Effector memory CD4-positive, alpha-beta T cell (primary cell): ENCODE data around the gene PITX1.

Source experiments
- DNase-seq, 3 donors: peaks; one replicate each; pipeline ENCODE4 v3.0.0-alpha.2; 2020
- H3K27ac ChIP-seq: 2 replicates; pipeline ENCODE4 v1.7.0; 2013; ENCODE audit warnings: mild to moderate bottlenecking, low read length, moderate library complexity; ENCODE audit not compliant: insufficient read depth, poor library complexity, severe bottlenecking
- H3K27me3 ChIP-seq: replicated peaks from 2 replicates; pipeline ENCODE4 v1.7.0; 2013; ENCODE audit warnings: mild to moderate bottlenecking, low read length; ENCODE audit not compliant: insufficient read depth, control insufficient read depth, poor library complexity, severe bottlenecking
- H3K36me3 ChIP-seq: 2 replicates; pipeline ENCODE4 v1.7.0; 2013; ENCODE audit warnings: mild to moderate bottlenecking, low read length, moderate library complexity; ENCODE audit not compliant: control insufficient read depth, insufficient read depth
- H3K4me1 ChIP-seq: 2 replicates; pipeline ENCODE4 v1.7.0; 2013; ENCODE audit warnings: low read length, mild to moderate bottlenecking; ENCODE audit not compliant: control insufficient read depth, insufficient read depth, poor library complexity, severe bottlenecking
- H3K4me3 ChIP-seq: 2 replicates; pipeline ENCODE4 v1.7.0; 2013; ENCODE audit warnings: low read length, low read depth, mild to moderate bottlenecking; ENCODE audit not compliant: insufficient read depth, poor library complexity, severe bottlenecking
- H3K9me3 ChIP-seq: 2 replicates; pipeline ENCODE4 v1.7.0; 2013; ENCODE audit warnings: mild to moderate bottlenecking, low read length, moderate library complexity; ENCODE audit not compliant: control insufficient read depth

Gene PITX1

DNA sequence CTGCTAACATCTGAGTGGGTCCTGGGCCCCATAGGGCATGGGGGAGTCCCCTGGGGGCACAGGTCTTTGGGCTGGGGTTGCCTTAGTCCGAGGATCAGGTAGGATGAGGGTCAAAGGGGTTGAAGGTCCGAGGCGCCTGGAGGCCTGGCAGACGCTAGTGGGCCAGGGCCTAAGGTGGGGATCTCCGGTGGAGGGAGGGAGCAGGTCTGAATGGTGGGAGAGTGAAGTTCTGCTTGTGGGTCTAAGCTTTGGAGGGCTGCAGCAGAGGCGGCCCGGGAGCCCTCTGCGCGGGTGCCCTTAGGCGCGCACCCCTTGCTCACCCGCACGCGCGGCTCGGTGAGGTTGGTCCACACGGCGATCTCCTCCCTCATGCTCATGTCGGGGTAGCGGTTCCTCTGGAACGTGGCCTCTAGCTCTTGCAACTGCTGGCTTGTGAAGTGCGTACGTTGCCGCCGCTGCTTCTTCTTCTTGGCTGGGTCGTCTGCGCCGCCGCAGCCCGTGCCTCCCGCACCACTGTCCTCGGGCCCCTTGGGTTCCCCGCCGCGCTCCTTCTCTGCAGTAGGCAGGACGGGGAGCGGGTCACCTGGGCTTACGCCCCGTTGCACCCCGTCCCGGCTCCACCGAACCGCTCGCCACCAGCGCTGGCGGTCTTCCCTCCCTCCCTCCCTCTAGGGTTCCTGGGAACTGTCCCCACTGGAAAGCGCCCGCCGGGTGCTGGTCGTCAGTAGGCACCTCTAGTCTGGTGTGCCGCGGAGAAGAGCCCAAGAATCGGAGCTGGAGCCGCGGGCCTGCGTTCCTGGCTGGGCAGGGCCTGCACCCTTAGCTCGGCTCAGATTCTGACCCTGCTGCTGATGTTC is 2.8 kb downstream of the PITX1 start:
- H3K36me3 ChIP-seq, result no peaks in the 10 kb centered on the region
- no peak overlapping the region for H3K4me3 ChIP-seq
- no peak for DNase-seq
- H3K27ac ChIP-seq, result no peak overlapping the region
- H3K27me3 ChIP-seq, result peaks cover 56% of the 10 kb centered on the region
- H3K4me1 ChIP-seq, result peaks cover 17% of the 10 kb centered on the region
- no peaks in the 10 kb centered on the region for H3K9me3 ChIP-seq

DNA sequence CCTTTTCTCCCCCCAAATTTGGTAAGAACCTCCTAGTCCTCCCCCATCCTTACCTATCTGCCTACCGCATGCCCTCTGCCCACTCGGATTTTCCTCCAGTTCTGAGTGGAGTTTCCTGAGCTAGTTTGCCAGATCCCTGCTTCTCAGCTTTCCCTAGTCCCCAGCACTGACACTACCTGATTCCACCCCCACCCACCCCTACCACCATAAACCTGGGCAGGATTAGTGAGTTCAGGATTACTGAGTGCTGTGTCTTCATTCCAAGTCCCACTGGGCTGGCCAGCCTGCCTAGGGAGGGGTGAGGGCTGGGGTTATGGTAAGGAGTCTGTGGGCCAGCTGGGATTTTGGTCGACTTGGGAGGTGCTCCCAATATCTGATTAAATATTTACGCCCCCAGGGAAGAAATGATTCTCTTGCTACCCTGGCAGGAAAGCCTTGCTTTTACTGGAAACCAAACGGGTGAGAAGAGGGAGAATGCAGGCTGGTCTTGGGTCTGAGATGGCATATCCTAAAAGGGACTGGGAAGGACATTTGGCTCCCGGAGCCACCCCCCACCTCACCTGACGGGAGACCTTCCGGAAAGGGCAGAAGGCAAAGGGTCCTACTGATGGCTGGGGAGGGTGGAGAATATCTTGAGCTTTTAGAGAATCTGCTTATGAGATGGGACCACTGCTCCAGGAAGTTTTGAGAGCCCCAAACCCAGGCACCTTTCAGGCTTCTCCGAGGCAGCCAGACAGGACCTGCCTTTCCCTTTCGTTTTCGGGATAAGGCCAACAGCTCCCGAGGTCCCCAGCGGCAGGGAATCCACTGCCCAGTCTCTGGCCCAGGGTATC is 3.7 kb downstream of the PITX1 start:
- H3K27me3 ChIP-seq, result peaks cover 53% of the 10 kb centered on the region
- H3K27ac ChIP-seq, result no peak overlapping the region

DNA sequence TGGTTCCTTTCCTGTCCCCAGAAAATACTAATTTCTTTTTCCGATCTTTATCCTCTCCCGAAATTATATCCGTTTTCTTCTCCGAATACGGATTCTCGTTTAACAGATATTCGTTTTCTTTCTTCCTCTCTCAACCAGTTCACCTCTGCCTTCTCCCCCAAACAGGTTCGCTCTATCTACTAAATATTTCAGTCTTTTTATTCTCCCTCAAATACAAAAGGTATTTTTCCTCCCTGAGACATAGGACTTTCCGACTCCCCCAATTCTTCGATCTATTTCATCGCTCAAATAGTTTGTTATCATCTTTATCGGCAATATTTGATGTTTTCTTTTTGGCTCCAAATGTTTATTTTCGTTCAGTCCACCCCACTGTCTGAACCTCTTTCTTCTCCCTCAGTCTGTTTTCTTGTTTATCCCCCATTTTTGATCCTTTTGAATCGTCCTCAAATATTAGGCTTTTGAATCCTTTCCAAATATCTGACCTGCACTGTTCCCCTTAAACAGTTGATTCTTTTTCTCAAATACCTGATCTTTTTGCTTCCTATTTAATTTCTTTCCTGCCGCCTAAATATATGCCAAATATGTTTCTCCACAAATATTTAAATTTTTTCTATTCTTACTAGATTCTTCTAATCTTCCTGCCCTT is 4.4 kb downstream of the PITX1 start:
- peaks cover 47% of the 10 kb centered on the region for H3K27me3 ChIP-seq
- H3K4me1 ChIP-seq, result peaks cover 17% of the 10 kb centered on the region
- no peak overlapping the region for H3K4me3 ChIP-seq
- no peaks in the 10 kb centered on the region for H3K9me3 ChIP-seq
- no peak overlapping the region for H3K27ac ChIP-seq
- no peak for DNase-seq
- H3K36me3 ChIP-seq, result no peaks in the 10 kb centered on the region

More for the DNA sequence above, 3.7 kb downstream of the PITX1 start:
- Histone ChIP-seq H3K4me3 (no peak overlapping the region), H3K4me1 (peaks cover 17% of the 10 kb centered on the region), H3K36me3 (no peaks in the 10 kb centered on the region), H3K9me3 (no peaks in the 10 kb centered on the region)
- no peak for DNase-seq

DNA sequence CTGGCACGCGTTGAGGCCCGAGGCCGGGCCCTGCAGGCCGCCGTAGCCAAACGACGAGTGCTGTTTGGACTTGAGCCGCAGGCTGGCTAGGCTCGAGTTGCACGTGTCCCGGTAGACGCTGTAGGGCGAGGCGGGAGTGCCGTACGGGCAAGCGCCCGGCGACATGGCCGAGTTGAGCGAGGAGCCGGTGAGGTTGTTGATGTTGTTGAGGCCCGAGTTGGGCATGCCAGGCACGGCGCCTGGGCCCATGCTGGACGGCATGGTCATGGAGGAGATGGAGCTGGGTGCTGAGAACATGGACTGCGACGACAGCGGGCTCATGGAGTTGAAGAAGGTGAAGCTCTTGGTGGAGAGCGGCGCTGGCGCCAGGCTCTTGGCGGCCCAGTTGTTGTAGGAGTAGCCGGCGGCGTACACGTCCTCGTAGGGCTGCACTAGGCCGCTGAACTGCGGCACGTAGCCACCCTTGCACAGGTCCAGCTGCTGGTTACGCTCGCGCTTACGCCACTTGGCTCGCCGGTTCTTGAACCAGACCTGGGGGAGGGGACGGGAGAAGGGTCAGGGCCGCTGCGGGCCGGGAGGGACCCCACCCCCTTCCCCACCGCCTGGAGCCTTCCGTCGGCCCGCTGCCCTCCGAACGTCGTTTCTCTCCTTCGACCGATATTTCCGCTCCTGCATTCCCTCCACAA is 5.1 kb downstream of the PITX1 start:
- no peak for DNase-seq
- H3K4me1 ChIP-seq, result peaks cover 17% of the 10 kb centered on the region
- no peaks in the 10 kb centered on the region for H3K36me3 ChIP-seq
- H3K27me3 ChIP-seq, result peaks cover 47% of the 10 kb centered on the region
- H3K27ac ChIP-seq, result no peak overlapping the region
- no peaks in the 10 kb centered on the region for H3K9me3 ChIP-seq
- H3K4me3 ChIP-seq, result no peak overlapping the region

DNA sequence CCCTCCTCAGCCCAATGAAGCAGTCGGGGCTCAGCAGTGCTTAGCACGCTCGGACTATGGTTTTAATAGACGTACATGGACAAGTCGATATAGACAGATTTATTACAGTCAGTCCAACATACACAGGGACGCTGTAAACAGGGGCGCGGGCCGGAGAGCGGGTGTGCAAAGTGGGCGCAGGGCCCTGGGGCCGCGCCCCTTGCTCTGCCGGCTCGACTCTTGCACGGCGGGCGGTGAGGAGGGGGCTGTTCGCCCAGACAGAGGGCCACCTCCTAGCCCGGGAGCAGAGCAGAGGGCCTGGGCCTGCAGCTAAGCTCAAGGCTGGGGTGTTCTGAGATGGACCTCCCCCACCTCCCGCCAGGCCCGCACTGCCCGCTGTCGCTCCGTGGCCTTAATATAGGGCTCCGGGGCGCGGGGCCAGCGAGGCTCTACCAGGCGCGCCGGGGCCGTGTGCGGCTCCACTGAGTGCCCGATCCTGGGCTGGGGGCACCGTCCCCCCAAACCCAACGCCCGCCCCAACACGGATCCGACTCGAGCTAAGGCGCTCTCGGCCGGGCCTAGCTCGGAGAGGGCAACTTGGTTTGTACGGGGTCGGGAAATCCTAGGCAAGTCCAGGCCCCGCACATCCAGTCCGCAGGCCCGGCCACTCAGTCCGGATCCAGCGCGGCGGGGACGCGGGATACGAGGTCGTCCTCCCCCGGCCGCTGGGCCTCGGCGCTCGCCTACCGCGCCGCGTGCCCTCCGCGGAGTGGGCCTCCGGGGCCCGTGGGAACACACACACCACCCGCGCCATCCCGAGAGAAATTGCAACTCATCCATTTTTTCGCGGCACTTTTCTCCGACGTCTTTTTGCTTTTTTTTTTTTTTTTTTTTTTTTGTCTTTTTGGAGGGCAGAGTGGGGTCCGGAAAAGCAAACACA is 6.1 kb downstream of the PITX1 start:
- H3K27ac ChIP-seq, result no peak overlapping the region

DNA sequence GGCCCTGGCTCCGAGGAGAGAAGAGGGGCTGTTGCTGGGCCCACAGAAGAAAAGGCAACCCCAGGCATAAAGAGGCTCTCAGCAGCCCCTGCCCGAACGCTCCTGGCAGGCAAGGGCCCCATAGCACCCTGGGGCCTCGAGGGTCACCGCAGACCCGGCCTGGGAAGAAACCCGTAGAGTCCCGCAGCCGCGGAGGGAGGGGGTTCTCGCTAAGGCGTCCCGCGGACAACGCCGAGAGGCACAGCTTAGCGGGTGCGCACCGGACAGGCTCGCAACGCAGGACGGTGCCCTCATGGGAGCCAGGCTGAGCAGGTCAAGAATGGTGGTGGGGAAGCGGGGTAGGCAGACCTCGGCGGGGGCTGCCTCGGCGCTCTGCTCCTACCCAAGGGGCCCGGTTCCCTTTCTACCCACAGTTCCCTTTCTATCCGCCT is 6.7 kb downstream of the PITX1 start:
- Histone ChIP-seq H3K9me3 (no peaks in the 10 kb centered on the region), H3K27me3 (peaks cover 39% of the 10 kb centered on the region), H3K4me1 (peaks cover 8% of the 10 kb centered on the region), H3K4me3 (no peak overlapping the region), H3K27ac (no peak overlapping the region), H3K36me3 (no peaks in the 10 kb centered on the region)
- DNase-seq, result no peak

More for the DNA sequence above, 6.1 kb downstream of the PITX1 start:
- H3K27me3 ChIP-seq, result peaks cover 41% of the 10 kb centered on the region
- H3K36me3 ChIP-seq, result no peaks in the 10 kb centered on the region
- DNase-seq, result no peak
- no peak overlapping the region for H3K4me3 ChIP-seq
- no peaks in the 10 kb centered on the region for H3K9me3 ChIP-seq
- peaks cover 10% of the 10 kb centered on the region for H3K4me1 ChIP-seq

DNA sequence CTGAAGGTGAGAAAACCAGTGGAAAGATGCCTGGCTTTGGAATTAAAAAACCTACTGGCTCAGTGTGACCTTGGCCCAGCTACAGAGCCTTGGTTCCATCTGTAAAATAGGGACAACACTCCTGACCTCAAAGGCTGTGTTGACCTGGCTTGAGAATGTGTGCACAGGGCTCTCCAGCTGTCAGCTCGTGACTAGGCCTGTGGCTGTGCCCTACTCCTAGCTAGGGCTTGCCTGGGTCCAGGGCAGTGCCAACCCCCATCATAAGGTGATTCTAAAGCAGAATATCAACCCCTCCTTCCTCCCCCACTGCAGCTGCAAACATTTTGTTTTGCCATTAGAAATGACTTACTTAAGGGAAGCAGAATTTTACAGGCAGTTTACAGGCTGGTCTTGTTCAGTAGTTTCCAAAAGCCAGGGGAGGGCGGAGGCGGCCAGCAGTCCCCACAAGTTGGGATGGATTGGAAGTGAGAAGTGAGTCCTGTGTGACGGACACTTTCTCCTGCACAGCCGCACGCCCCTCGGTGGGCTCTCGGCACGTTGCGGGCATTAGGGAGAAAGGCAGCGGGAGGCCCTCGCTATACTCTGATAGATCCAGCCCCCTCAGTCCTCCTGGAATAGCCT is 7.3 kb downstream of the PITX1 start:
- Histone ChIP-seq H3K9me3 (no peaks in the 10 kb centered on the region), H3K4me1 (peaks cover 8% of the 10 kb centered on the region), H3K27me3 (peaks cover 34% of the 10 kb centered on the region), H3K27ac (no peak overlapping the region), H3K36me3 (no peaks in the 10 kb centered on the region), H3K4me3 (no peak overlapping the region)
- DNase-seq, result no peak

DNA sequence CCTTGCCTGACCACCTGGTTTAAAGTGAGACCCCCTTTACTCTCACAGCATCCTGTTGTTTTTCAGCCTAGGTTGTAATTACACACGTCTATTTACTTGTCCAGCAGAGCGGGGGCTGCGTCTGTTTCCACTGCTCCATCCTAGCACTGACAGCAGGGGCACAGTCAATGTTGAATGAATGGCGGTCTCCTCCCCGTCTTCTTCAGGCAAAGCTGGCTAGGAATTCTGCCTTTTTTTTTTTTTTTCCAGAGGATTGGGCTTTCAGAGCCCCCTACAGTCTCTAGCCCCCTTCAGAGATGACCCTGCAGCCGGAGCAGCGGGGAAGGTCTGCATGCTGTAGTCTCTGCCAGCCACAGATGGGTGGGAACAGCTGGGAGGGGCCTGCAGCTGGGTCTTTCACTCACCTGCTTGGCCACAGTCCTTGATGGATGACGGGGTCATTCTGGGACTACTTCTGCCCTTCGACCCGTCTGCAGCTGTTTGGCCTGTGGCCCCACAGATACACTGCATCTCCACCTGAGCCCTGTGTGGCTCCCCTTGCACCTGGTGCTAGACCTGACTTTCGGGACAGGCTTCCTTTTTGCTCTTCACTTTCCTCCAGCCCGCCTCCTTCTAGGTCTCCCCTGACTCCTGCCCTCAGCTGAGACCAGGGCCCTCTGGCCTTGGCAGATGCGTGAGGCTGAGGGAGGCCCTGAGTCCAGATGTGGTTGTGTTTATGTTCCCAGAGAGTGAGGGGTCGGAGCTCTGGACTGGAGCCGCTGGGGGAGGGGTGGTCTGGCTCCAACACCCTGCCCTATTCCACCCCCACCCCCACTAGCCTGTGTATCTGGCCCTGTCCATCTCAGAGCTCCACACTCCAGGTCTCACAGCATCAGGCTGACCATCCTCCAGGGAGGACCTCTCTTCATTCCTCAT is 8.0 kb downstream of the PITX1 start:
- H3K27me3 ChIP-seq, result peaks cover 27% of the 10 kb centered on the region

More for the DNA sequence above, 8.0 kb downstream of the PITX1 start:
- Histone ChIP-seq H3K4me1 (peaks cover 4% of the 10 kb centered on the region), H3K27ac (no peak overlapping the region), H3K36me3 (no peaks in the 10 kb centered on the region), H3K9me3 (no peaks in the 10 kb centered on the region), H3K4me3 (no peak overlapping the region)
- DNase-seq, result no peak
